Measurements from ENCODE around the gene GTPBP1. TPM values are rescaled to one million over a fixed set of nuclear protein-coding genes. Genes with fewer than 3 reads are reported as not detected.

Gene GTPBP1
- 100 to 1,000 TPM in 1 of 5 donors, 10 to 100 TPM in 4; 23.8 to 199 (median 41.6) TPM for total RNA-seq
- polyA plus RNA-seq: 10 to 100 TPM in 2 of 3 donors, 1 to 10 TPM in 1; 9.2 to 18.6 (median 11.0) TPM
- long read RNA-seq, donor 1, full-length matches to known transcripts: 2 of 2 reads
- long read RNA-seq, donor 1, partial matches to known transcripts: 0 of 2 reads
- long read RNA-seq, donor 1, other reads (novel, unspliced or antisense): 0 of 2 reads
- long read RNA-seq, donor 2, full-length matches to known transcripts: 2 of 2 reads
- long read RNA-seq, donor 2, partial matches to known transcripts: 0 of 2 reads
- long read RNA-seq, donor 2, other reads (novel, unspliced or antisense): 0 of 2 reads
- long read RNA-seq, donor 3, partial matches to known transcripts: 0 of 1 reads
- long read RNA-seq, donor 3, other reads (novel, unspliced or antisense): 0 of 1 reads
- long read RNA-seq, donor 4: 0 reads
- long read RNA-seq, donor 5, partial matches to known transcripts: 0 of 1 reads
- long read RNA-seq, donor 5, other reads (novel, unspliced or antisense): 0 of 1 reads
- long read RNA-seq, donor 6, full-length matches to known transcripts: 3 of 14 reads
- long read RNA-seq, donor 6, partial matches to known transcripts: 11 of 14 reads
- long read RNA-seq, donor 6, other reads (novel, unspliced or antisense): 0 of 14 reads
- long read RNA-seq, donor 7, full-length matches to known transcripts: 7 of 7 reads
- long read RNA-seq, donor 7, partial matches to known transcripts: 0 of 7 reads
- long read RNA-seq, donor 7, other reads (novel, unspliced or antisense): 0 of 7 reads
- long read RNA-seq, donor 8, partial matches to known transcripts: 0 of 4 reads
- long read RNA-seq, donor 8, other reads (novel, unspliced or antisense): 0 of 4 reads
- long read RNA-seq, donor 9, partial matches to known transcripts: 0 of 1 reads
- long read RNA-seq, donor 9, other reads (novel, unspliced or antisense): 0 of 1 reads
- long read RNA-seq, donor 10, partial matches to known transcripts: 0 of 1 reads
- long read RNA-seq, donor 10, other reads (novel, unspliced or antisense): 0 of 1 reads

DNA sequence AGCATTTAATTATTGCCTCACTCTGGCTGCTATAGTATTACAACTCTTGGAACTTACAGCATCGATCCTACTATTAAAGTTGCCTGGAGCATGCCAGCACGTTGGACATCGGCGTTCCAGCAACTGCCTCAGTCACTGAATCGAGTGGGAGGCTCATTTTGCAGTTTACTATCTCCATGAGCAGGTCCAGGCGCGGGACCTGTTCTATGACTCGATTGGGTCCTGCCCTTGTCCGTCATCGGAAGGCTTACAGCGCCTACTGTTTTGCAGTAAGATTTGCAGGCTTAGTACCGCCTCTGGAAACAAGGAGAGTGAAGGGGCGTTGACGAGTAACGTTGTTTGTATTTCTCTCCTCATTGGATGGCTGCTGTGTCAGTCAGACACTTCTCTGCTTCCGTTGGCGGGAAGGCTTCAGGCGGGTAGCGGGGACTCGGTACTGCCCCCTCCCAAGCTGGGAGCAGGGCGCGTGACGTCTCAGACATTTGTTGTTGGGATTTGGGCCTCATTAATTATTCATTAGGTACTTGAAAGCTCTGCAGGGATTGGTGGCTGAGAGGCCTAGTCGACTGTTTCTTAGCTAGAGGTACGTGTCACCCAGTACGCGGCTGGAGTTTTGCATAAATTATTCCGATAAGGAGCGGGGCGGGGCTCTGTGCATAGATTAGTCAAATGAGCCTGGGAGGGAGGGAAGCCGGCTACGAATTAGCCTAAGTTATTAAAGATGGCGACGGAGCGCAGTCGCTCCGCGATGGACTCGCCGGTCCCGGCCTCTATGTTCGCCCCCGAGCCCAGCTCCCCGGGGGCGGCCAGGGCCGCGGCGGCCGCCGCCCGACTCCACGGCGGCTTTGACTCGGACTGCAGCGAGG is at the start of gene GTPBP1:
Gene GTPBP1 (plus strand): TSS at position 710 of the 866 bp plus-strand sequence. CDS start 12 bp downstream, at position 722.
- H3K27me3 ChIP-seq: no peaks in the 10 kb centered on the region
- intact Hi-C loops (cut with DNase I; ENCODE audit: low total_unique reads): no loop called here
- H3K4me3 ChIP-seq: peak within 1 kb of the TSS; percentile 80 to 92 (median 88)
- 0% methylated on average over 26 to 55 of the region's 55 CpGs for WGBS, 5 donors
- peak; percentile 98 to 100 for DNase-seq
- H3K36me3 ChIP-seq: peaks cover 0 to 15% (median 11%) of the 10 kb centered on the region in 4 donors
- TF ChIP-seq, protein P1, sequence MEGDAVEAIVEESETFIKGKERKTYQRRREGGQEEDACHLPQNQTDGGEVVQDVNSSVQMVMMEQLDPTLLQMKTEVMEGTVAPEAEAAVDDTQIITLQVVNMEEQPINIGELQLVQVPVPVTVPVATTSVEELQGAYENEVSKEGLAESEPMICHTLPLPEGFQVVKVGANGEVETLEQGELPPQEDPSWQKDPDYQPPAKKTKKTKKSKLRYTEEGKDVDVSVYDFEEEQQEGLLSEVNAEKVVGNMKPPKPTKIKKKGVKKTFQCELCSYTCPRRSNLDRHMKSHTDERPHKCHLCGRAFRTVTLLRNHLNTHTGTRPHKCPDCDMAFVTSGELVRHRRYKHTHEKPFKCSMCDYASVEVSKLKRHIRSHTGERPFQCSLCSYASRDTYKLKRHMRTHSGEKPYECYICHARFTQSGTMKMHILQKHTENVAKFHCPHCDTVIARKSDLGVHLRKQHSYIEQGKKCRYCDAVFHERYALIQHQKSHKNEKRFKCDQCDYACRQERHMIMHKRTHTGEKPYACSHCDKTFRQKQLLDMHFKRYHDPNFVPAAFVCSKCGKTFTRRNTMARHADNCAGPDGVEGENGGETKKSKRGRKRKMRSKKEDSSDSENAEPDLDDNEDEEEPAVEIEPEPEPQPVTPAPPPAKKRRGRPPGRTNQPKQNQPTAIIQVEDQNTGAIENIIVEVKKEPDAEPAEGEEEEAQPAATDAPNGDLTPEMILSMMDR (IDR thresholded peaks at IDR 0.05): no peak
- TF ChIP-seq EP300 (IDR thresholded peaks at IDR 0.05) (no peak), POLR2A (IDR thresholded peaks at IDR 0.05) (peak in 2 of 4 donors; percentile 39 to 75), POLR2AphosphoS5 (IDR thresholded peaks at IDR 0.05) (peak; percentile 81 to 90 (median 84))
- H3K4me1 ChIP-seq: peaks cover 39 to 55% (median 44%) of the 10 kb centered on the region in 4 donors
- no peaks in the 10 kb centered on the region for H3K9me3 ChIP-seq
- peak within 1 kb of the TSS; percentile 96 to 100 (median 98) for H3K27ac ChIP-seq

DNA sequence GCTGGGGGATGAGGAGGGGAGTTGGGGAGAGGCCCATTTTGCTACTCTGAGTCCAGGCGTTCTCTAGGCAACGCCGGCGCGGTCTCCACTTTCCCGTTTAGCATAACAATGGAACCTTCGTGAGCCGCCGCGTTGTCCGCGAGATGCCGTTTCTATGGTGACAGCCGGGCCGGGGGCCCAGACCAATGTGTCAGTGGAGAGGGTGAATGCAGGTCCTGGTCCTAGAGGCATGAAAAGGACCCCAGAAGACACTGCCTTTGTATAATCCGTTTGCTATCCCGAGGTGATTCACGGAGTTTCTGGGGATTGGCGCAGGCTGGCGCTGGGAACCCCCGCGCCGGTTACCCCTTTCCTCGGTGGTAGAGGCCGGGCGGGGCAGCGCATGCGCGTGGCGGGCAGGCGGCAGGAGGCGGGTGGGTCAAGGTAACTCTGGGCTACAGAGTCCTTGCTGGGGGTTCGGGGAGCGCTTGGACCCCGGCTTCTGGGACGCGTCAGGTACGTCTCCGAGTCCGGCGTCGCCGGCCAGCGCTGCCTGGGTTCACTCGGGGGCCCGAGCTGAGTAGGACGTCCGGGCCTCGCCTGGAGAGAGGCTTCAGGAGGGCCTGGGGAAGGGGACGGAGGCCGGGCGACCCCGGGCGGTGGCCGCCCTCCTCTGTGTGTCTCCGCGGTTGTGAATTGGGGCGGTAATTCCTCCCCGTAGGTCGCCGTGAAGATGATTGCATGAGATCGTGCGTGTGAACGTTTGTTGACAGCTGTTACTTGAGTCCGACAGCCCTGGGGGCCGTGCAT is 49.3 kb upstream of the GTPBP1 start, which contains the start of the genes CBY1 and FAM227A:
Gene CBY1 (plus strand): TSS at position 383 of the 789 bp plus-strand sequence. CDS start 11,417 bp downstream, outside the sequence.
Gene FAM227A (minus strand): TSS at position 137 of the 789 bp plus-strand sequence. CDS start 6,224 bp downstream, outside the sequence.
- WGBS, 5 donors: 0 to 1% (median 0%) methylated on average over 32 to 66 of the region's 66 CpGs
- Histone ChIP-seq H3K27ac (peak within 1 kb of the TSS; percentile 76 to 95 (median 89)), H3K4me3 (peak within 1 kb of the TSS; percentile 82 to 97 (median 92)), H3K9me3 (no peaks in the 10 kb centered on the region), H3K4me1 (peaks cover 12 to 29% (median 27%) of the 10 kb centered on the region in 4 donors), H3K36me3 (peaks cover 0 to 13% (median 7%) of the 10 kb centered on the region in 4 donors), H3K27me3 (no peaks in the 10 kb centered on the region)
- TF ChIP-seq EP300 (IDR thresholded peaks at IDR 0.05) (no peak), POLR2AphosphoS5 (IDR thresholded peaks at IDR 0.05) (peak in 2 of 3 donors; percentile 44 to 77)
- peak; percentile 92 to 96 for DNase-seq
- intact Hi-C loops (cut with DNase I; ENCODE audit: low total_unique reads): no loop called here

DNA sequence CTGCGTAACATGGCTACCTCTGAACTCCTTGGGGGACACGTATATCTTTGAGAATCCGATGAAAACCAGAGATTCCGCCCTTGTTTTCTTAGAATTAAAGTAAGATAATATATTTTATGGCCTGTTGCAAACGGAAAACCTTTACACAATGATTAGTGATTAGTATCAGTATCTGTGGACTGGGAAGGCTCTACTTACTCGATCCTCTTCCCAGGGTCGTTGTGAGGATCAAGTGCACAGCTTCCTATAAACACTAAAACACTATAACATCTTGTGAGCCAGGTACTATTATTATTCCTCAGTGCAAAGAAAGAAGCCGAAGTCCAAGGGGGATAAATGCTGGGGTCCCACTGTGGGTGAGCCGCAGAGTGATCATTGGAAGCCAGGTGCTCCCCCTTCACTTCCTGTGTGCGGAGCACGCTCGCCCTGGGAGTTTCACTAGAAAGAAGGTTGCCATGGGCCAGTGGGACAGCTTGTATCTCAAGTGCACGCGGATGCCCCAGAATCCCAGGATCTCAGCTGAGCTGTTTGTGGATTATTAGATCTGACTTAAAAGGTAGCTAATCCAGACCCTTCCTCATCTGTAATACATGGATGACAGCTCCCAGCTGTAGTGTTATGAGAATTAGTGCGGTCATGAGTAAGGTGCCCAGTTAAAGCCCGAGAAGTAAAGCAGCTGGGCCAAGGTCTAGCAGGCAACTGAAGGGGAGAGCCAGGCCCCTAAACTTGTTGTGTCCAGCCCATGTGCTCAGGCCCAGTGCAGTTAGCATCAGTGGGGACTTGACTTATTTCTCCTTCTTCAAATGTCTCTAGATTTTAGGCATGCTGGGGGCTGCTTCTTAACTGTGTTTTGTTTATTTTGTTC is 48.5 kb upstream of the GTPBP1 start:
- Histone ChIP-seq H3K4me1 (peaks cover 12 to 29% (median 27%) of the 10 kb centered on the region in 4 donors), H3K27ac (peak overlapping the region; percentile 76 to 95 (median 89)), H3K4me3 (peak overlapping the region; percentile 82 to 97 (median 92)), H3K9me3 (no peaks in the 10 kb centered on the region), H3K27me3 (no peaks in the 10 kb centered on the region), H3K36me3 (peaks cover 0 to 19% (median 12%) of the 10 kb centered on the region in 4 donors)
- intact Hi-C loops (cut with DNase I; ENCODE audit: low total_unique reads): no loop called here
- TF ChIP-seq POLR2A (IDR thresholded peaks at IDR 0.05) (no peak), POLR2AphosphoS5 (IDR thresholded peaks at IDR 0.05) (no peak), EP300 (IDR thresholded peaks at IDR 0.05) (no peak)
- TF ChIP-seq, protein P1 (IDR thresholded peaks at IDR 0.05): no peak
- peak in 1 of 2 donors; percentile 63 for DNase-seq
- 5 to 8% (median 6%) methylated on average over 15 to 16 of the region's 16 CpGs for WGBS, 5 donors
